Adrenal gland (tissue), 5 donors: ENCODE measurements around the gene STIM2.

Experiments used
- POLR2A ChIP-seq, 2 donors: fragments of 450-650 bp; IDR thresholded peaks; one replicate each; pipeline ENCODE4 v1.6.1; 2017; ENCODE audit warnings: antibody characterized with exemption in 2 of 2, mild to moderate bottlenecking in 2 of 2, moderate library complexity in 1 of 2
- TF ChIP-seq, protein P1 (sequence below), 6 experiments: fragments of 450-650 bp in 4 of 6; fragments of 200-600 bp in 2 of 6; sonication (generic) in 1 of 6; IDR thresholded peaks; 1 replicate in 5 of 6; 2 replicates in 1 of 6; pipeline versions ENCODE4 v1.5.1 to v1.8.0; 2016 to 2021; ENCODE audit warnings: antibody characterized with exemption in 6 of 6, mild to moderate bottlenecking in 2 of 6, moderate library complexity in 1 of 6
- donor health status: DM: no; HTN: no; CAD: no.

DNA sequence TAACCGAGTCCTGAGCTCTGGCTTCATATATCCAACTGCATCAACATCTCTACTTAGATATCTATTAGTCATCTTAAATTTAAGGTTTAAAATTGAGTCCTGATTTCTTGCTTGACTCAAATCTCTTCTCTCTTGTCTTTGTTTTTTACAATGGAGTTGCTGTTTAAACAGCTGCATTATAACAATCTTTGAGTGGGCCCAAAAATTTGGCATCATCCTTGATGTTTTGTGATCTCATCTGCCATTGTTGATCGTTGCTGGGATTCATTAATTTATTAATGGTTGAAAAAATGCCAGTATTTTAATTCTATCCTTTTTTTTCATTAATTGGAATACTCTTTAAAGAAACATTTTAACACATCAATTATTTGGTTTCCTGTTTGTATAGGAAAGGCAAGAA is 82.2 kb downstream of the STIM2 start:
- TF ChIP-seq, protein P1, sequence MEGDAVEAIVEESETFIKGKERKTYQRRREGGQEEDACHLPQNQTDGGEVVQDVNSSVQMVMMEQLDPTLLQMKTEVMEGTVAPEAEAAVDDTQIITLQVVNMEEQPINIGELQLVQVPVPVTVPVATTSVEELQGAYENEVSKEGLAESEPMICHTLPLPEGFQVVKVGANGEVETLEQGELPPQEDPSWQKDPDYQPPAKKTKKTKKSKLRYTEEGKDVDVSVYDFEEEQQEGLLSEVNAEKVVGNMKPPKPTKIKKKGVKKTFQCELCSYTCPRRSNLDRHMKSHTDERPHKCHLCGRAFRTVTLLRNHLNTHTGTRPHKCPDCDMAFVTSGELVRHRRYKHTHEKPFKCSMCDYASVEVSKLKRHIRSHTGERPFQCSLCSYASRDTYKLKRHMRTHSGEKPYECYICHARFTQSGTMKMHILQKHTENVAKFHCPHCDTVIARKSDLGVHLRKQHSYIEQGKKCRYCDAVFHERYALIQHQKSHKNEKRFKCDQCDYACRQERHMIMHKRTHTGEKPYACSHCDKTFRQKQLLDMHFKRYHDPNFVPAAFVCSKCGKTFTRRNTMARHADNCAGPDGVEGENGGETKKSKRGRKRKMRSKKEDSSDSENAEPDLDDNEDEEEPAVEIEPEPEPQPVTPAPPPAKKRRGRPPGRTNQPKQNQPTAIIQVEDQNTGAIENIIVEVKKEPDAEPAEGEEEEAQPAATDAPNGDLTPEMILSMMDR (IDR thresholded peaks at IDR 0.05), result no peak
- TF ChIP-seq POLR2A (IDR thresholded peaks at IDR 0.05), result no peak
